ENCODE data around the gene ZACN.

Gene ZACN

GRCh38 chr17:76104140-76104895 lies 25.3 kb downstream of the ZACN start:
- no peak for DNase-seq

- DNase-seq, result no peak
Measured at GRCh38 chr17:76104896-76105231, 25.9 kb downstream of the ZACN start.

GRCh38 chr17:76106703-76107102 lies 27.7 kb downstream of the ZACN start:
- no peak for DNase-seq

GRCh38 chr17:76107509-76107908 lies 28.5 kb downstream of the ZACN start:
- DNase-seq, result no peak

GRCh38 chr17:76111956-76112355 lies 33.0 kb downstream of the ZACN start:
- DNase-seq, result no peak

- no peak for DNase-seq
Measured at GRCh38 chr17:76115138-76115754, 36.3 kb downstream of the ZACN start.

- no peak for DNase-seq
Measured at GRCh38 chr17:76119409-76120371, 40.7 kb downstream of the ZACN start.

- DNase-seq, result no peak
Measured at GRCh38 chr17:76120658-76121008, 41.7 kb downstream of the ZACN start.

GRCh38 chr17:76121932-76122430 lies 43.0 kb downstream of the ZACN start:
- no peak for DNase-seq

- DNase-seq, result no peak
Measured at GRCh38 chr17:76122431-76123190, 43.6 kb downstream of the ZACN start.

GRCh38 chr17:76123191-76123499 lies 44.2 kb downstream of the ZACN start:
- DNase-seq, result no peak

GRCh38 chr17:76123749-76124581 lies 45.0 kb downstream of the ZACN start:
- no peak for DNase-seq

- no peak for DNase-seq
Measured at GRCh38 chr17:76124582-76125390, 45.8 kb downstream of the ZACN start.

GRCh38 chr17:76125391-76125675 lies 46.4 kb downstream of the ZACN start:
- DNase-seq, result no peak

- no peak for DNase-seq
Measured at GRCh38 chr17:76125922-76126321, 46.9 kb downstream of the ZACN start.

GRCh38 chr17:76130473-76130872 lies 51.5 kb downstream of the ZACN start:
- DNase-seq, result no peak

- no peak for DNase-seq
Measured at GRCh38 chr17:76131051-76131691, 52.2 kb downstream of the ZACN start.

- DNase-seq, result no peak
Measured at GRCh38 chr17:76131692-76132573, 53.0 kb downstream of the ZACN start.
